Testis (tissue), 3 donors: ENCODE data around the gene TCEA2. TPM values are rescaled to one million over a fixed set of nuclear protein-coding genes. Genes with fewer than 3 reads are reported as not detected.

ENCODE experiments used
- DNase-seq: peaks from one replicate; pipeline ENCODE4 v3.0.0-alpha.2; 2019
- H3K27ac ChIP-seq, 2 donors: fragments of 200-600 bp; sonication (generic); one replicate each; pipeline ENCODE4 v1.5.1; 2019
- H3K27me3 ChIP-seq: fragments of 200-600 bp; sonication (generic); one replicate; pipeline ENCODE4 v1.5.1; 2019
- H3K36me3 ChIP-seq: fragments of 200-600 bp; sonication (generic); one replicate; pipeline ENCODE4 v1.5.1; 2017; ENCODE audit warnings: low read depth; ENCODE audit errors: missing control alignments
- H3K4me1 ChIP-seq: fragments of 200-600 bp; sonication (generic); one replicate; pipeline ENCODE4 v1.5.1; 2019
- H3K4me3 ChIP-seq, 2 donors: fragments of 200-600 bp; sonication (generic); one replicate each; pipeline ENCODE4 v1.5.1; 2017 to 2019
- H3K9me3 ChIP-seq: fragments of 200-600 bp; sonication (generic); one replicate; pipeline ENCODE4 v1.5.1; 2017
- POLR2A ChIP-seq: fragments of 450-650 bp; IDR thresholded peaks from one replicate; pipeline ENCODE4 v1.6.1; 2017; ENCODE audit warnings: antibody characterized with exemption, mild to moderate bottlenecking, moderate library complexity
- WGBS, 2 donors: methylation state at CpG; one replicate each; pipeline ENCODE4 v1.1.5; 2018; 5-methylcytosine and 5-hydroxymethylcytosine counted together
- intact Hi-C: fragments of 100-400 bp; cut with DNase I; formaldehyde crosslinking; loops from one replicate; pipeline ENCODE4 v1.15.1; 2023; ENCODE audit warnings: low total_unique reads
- polyA plus RNA-seq: library from polyadenylated mRNA; stranded (reverse); fragments of 350-450 nt; fragmentation: Illumina TruSeq; extraction: RNeasy Lipid Tissue Mini Kit (QIAGEN cat#74804); gene quantifications from one replicate; pipeline ENCODE4 v1.2.3, GENCODE V29; 2014; ENCODE audit warnings: low read depth, low replicate concordance; ENCODE audit not compliant: insufficient read depth
- total RNA-seq, 2 donors: library from RNA; depleted of rRNA; stranded (reverse); fragments of >200 nt; gene quantifications; one replicate each; pipeline ENCODE4 v1.2.3, GENCODE V29; 2016
- TF ChIP-seq, protein P1 (sequence below), 3 experiments: fragments of 450-650 bp in 2 of 3; fragments of 200-600 bp in 1 of 3; sonication (generic) in 1 of 3; IDR thresholded peaks; one replicate each; pipeline ENCODE4 v1.5.1; 2016 to 2019; ENCODE audit warnings: antibody characterized with exemption in 3 of 3, mild to moderate bottlenecking in 2 of 3, moderate library complexity in 1 of 3

The TCEA2 gene
- total and polyA plus RNA-seq, 3 donors from 2014 or later: 94.5 to 171 (median 126) TPM

DNA sequence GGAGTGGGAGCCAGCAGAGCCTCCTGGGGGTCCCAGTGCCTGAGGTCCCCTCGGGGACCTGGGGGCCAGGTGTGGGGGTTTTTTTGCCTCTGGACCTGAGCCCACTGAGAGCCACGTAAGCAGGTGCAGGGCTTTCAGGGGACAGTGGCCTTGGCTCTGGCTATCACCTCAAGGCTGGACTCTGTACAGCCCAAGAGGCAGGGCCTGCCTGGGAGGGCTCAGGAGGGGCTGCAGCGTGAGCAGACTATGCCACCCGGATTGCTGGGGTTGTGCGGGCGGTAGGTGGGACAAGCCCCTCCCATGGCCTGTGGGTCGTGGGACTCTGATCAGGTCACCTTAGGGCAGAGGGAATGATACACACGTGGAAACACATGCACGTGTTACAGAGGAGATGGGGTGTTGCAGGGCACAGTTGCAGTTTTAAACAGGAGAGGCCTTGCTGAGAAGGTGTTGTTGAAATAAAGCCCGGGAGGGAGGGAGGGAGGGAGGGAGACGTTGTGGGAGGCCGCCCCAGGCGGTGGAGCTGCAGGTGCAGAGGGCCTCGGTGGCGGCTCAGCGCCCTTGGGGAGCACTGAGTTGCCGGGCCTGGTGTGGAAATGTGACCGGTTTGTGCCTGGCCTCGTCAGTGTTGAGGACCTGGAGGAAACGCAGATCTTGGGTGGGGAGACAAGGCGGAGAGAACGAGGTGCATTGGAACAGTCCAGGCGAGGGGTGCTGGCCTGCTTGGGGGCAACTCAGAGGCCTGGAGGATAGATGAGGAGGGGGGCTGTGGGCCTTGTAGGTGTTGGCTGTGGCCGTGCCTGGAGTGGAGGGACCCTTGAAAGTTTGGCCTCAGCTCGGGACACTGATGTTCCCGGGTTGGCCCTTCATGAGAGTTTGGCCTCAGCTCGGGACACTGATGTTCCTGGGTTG is 2.3 kb downstream of the TCEA2 start:
- TF ChIP-seq, protein P1, sequence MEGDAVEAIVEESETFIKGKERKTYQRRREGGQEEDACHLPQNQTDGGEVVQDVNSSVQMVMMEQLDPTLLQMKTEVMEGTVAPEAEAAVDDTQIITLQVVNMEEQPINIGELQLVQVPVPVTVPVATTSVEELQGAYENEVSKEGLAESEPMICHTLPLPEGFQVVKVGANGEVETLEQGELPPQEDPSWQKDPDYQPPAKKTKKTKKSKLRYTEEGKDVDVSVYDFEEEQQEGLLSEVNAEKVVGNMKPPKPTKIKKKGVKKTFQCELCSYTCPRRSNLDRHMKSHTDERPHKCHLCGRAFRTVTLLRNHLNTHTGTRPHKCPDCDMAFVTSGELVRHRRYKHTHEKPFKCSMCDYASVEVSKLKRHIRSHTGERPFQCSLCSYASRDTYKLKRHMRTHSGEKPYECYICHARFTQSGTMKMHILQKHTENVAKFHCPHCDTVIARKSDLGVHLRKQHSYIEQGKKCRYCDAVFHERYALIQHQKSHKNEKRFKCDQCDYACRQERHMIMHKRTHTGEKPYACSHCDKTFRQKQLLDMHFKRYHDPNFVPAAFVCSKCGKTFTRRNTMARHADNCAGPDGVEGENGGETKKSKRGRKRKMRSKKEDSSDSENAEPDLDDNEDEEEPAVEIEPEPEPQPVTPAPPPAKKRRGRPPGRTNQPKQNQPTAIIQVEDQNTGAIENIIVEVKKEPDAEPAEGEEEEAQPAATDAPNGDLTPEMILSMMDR (IDR thresholded peaks at IDR 0.05): no peak
- TF ChIP-seq POLR2A: no peak
- H3K27ac ChIP-seq: no peak overlapping the region
- 59 to 68% methylated on average over 27 of the region's 27 CpGs for WGBS, 2 donors
- no peak for DNase-seq
- H3K27me3 ChIP-seq: no peaks in the 10 kb centered on the region
- no peak overlapping the region for H3K4me3 ChIP-seq
- no peaks in the 10 kb centered on the region for H3K9me3 ChIP-seq
- H3K36me3 ChIP-seq: no peaks in the 10 kb centered on the region
- intact Hi-C loops: no loop called here
- peaks cover 20% of the 10 kb centered on the region for H3K4me1 ChIP-seq

DNA sequence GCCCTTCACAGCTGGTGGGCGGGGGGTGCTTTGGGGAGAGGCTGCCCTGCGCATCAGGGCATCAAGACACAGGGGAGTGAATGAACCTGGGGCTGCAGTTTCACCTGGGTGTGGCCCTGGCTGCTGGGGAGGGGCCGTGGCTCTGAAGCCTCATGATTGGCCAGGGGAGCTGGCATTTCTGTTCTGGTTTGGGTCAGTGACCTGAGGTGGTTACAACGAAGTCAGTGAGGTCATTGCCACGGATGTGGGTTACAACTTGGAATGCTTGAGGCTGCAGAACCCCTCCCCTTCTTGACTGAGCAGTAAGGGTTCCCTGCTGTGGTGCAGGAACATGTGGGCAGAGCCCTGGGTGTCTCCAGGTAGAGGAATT is 3.0 kb downstream of the TCEA2 start:
- intact Hi-C loops: no loop called here
- Histone ChIP-seq H3K27ac (no peak overlapping the region), H3K36me3 (no peaks in the 10 kb centered on the region), H3K9me3 (no peaks in the 10 kb centered on the region), H3K4me1 (peaks cover 20% of the 10 kb centered on the region), H3K27me3 (no peaks in the 10 kb centered on the region), H3K4me3 (no peak overlapping the region)
- 59 to 80% methylated on average over 1 to 5 of the region's 5 CpGs for WGBS, 2 donors
- TF ChIP-seq, protein P1 (IDR thresholded peaks at IDR 0.05): no peak
- TF ChIP-seq POLR2A: no peak
- no peak for DNase-seq

DNA sequence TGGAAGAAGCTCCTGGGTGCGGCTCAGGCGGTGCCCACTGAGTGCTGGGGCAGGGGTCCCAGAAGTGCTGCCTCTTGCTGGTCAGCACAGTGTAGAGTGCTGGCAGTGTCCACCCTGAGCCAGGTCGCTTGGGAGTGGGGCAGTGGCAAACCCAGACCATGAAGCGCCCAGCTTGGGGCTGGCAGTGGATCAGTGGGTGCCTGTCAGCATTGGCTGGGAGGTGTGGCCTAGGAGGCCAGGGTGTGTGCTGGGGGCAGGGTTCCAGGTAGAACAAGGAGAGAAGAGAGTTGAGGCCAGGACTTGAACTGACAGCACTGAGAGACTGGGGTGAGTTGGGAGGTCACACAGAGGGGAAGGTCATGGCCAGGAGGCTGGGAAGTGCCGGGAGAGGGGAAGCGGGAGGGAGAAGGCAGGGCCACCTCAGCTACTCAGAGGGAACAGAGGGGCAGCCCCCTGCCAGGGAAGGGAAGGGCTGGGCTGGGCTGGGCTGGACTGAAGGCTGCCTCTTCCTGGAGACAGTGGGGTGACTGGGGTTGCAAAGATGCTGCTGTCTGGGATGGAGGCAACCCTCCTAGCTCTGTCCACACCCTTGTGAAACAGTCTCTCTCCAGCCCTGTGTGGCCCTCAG is 4.1 kb downstream of the TCEA2 start:
- no peaks in the 10 kb centered on the region for H3K9me3 ChIP-seq
- no peak for DNase-seq
- no peaks in the 10 kb centered on the region for H3K27me3 ChIP-seq
- peaks cover 20% of the 10 kb centered on the region for H3K4me1 ChIP-seq
- TF ChIP-seq, protein P1 (IDR thresholded peaks at IDR 0.05): no peak
- no peak overlapping the region for H3K4me3 ChIP-seq
- no peak overlapping the region for H3K27ac ChIP-seq
- intact Hi-C loops: no loop called here
- WGBS, 2 donors: 71 to 86% methylated on average over 2 to 6 of the region's 6 CpGs
- no peaks in the 10 kb centered on the region for H3K36me3 ChIP-seq

DNA sequence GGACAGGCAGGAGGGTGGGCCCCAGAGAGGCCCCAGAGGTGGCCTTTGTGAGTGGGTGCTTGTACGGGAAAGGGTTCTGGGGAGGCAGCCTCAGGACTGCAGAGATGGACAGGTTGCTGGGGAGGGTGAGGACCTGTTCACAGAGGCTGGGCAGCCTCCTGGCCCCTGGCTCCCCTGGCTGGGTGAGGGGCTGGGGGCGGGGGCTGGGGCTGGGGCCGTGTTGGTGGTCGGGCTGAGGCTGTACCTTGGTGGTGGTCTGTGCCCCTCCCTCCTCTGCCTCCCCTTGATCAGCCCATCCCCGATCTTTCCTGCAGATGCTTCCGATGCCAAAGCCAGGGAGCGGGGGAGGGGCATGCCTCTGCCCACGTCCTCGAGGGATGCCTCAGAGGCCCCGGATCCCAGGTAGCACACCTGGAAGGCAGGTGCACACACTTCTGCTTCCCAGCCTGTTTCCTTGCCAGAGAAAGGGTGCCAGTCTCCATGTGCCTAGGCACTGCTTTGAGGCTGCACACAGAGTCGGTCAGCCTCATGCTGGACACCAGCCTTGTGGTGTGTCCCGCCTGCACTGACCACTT is 4.8 kb downstream of the TCEA2 start:
- Histone ChIP-seq H3K36me3 (no peaks in the 10 kb centered on the region), H3K27ac (no peak overlapping the region), H3K27me3 (no peaks in the 10 kb centered on the region), H3K9me3 (no peaks in the 10 kb centered on the region), H3K4me3 (no peak overlapping the region), H3K4me1 (peaks cover 14% of the 10 kb centered on the region)
- WGBS, 2 donors: 77 to 78% methylated on average over 9 to 12 of the region's 12 CpGs
- TF ChIP-seq POLR2A: no peak
- TF ChIP-seq, protein P1 (IDR thresholded peaks at IDR 0.05): no peak
- DNase-seq: no peak
- intact Hi-C loops: no loop called here
